CD4-positive, alpha-beta T cell (primary cell): ENCODE measurements around the gene UPF2. TPM values are rescaled to one million over a fixed set of nuclear protein-coding genes. Genes with fewer than 3 reads are reported as not detected.

Source experiments
- ATAC-seq: fragments of 200-7000 bp; cut with Tn5 transposase; one replicate; pipeline ENCODE4 v1.10.0; 2022; ENCODE audit warnings: mild to moderate bottlenecking; ENCODE audit not compliant: poor library complexity
- CTCF ChIA-PET: fragments of 350-600 bp; sonication (Branson Sonifier 250); formaldehyde crosslinking; loops from one replicate; lab custom pipeline; 2021; ENCODE audit warnings: antibody characterized with exemption, inconsistent platforms; lab: Charles Lee
- POLR2A ChIA-PET: fragments of 350-600 bp; sonication (Branson Sonifier 250); formaldehyde crosslinking; loops from one replicate; lab custom pipeline; 2021; ENCODE audit warnings: antibody characterized with exemption, inconsistent platforms; lab: Charles Lee
- DNase-seq, 14 experiments: peaks; one replicate each; pipeline ENCODE4 v3.0.0-alpha.2; 2013 to 2020; ENCODE audit warnings: mixed read lengths in 2 of 14
- H3K27ac ChIP-seq, 2 donors: one replicate each; pipeline versions ENCODE4 v1.5.1 to v1.7.0; 2013; ENCODE audit warnings: low read length in 2 of 2, low read depth in 1 of 2, mild to moderate bottlenecking in 1 of 2
- H3K27me3 ChIP-seq, 2 experiments: 1 replicate in 1 of 2; 2 replicates in 1 of 2; pipeline versions ENCODE4 v1.6.1 to v1.7.0; 2013; ENCODE audit warnings: low read length in 2 of 2, control low read depth in 1 of 2, mild to moderate bottlenecking in 1 of 2, moderate library complexity in 1 of 2; ENCODE audit not compliant: insufficient read depth in 2 of 2, control insufficient read depth in 1 of 2
- H3K36me3 ChIP-seq: one replicate; pipeline ENCODE4 v1.6.1; 2013; ENCODE audit warnings: low read length, control low read depth; ENCODE audit not compliant: insufficient read depth
- H3K4me1 ChIP-seq: one replicate; pipeline ENCODE4 v1.6.1; 2013; ENCODE audit warnings: low read length, control low read depth; ENCODE audit not compliant: insufficient read depth
- H3K4me3 ChIP-seq: one replicate; pipeline ENCODE4 v1.5.1; 2013; ENCODE audit warnings: mild to moderate bottlenecking, low read length, moderate library complexity
- H3K9me3 ChIP-seq, 2 experiments: 1 replicate in 1 of 2; 2 replicates in 1 of 2; pipeline versions ENCODE4 v1.6.1 to v1.7.0; 2013; ENCODE audit warnings: low read length in 2 of 2, mild to moderate bottlenecking in 2 of 2, control low read depth in 1 of 2, moderate library complexity in 1 of 2; ENCODE audit not compliant: control insufficient read depth in 1 of 2, insufficient read depth in 1 of 2
- H3K27ac Mint-ChIP-seq: one replicate; pipeline ENCODE4 v1.8.0; 2020; ENCODE audit warnings: mixed read lengths
- H3K27me3 Mint-ChIP-seq: one replicate; pipeline ENCODE4 v1.8.0; 2021; ENCODE audit warnings: mixed read lengths
- H3K36me3 Mint-ChIP-seq: one replicate; pipeline ENCODE4 v1.8.0; 2021; ENCODE audit warnings: low read depth, mixed read lengths
- H3K4me1 Mint-ChIP-seq: one replicate; pipeline ENCODE4 v1.8.0; 2021; ENCODE audit warnings: low read depth, mixed read lengths
- H3K4me3 Mint-ChIP-seq: one replicate; pipeline ENCODE4 v1.8.0; 2020; ENCODE audit warnings: mild to moderate bottlenecking, mixed read lengths
- H3K9me3 Mint-ChIP-seq: one replicate; pipeline ENCODE4 v1.8.0; 2020; ENCODE audit warnings: mixed read lengths
- intact Hi-C, 2 experiments: fragments of 100-400 bp; cut with DNase I in 1 of 2; cut with micrococcal nuclease in 1 of 2; formaldehyde crosslinking; loops; one replicate each; pipeline versions ENCODE4 v1.15.1 to v1.9.0; 2023 to 2025; cut with DNase I, micrococcal nuclease
- total RNA-seq, 174 experiments: library from RNA in 2 of 174; stranded (reverse) in 2 of 174; gene quantifications; one replicate each; pipeline ENCODE4 v1.2.3 and lab custom pipeline; 2021 to 2026
- TF ChIP-seq, protein P1 (sequence below): fragments of 200-600 bp; IDR thresholded peaks from one replicate; pipeline ENCODE4 v1.8.0; 2022; ENCODE audit warnings: antibody characterized with exemption, mild to moderate bottlenecking

UPF2 gene
- total RNA-seq, 2 experiments from 2014 or later = 14.5 to 15.3 TPM

DNA sequence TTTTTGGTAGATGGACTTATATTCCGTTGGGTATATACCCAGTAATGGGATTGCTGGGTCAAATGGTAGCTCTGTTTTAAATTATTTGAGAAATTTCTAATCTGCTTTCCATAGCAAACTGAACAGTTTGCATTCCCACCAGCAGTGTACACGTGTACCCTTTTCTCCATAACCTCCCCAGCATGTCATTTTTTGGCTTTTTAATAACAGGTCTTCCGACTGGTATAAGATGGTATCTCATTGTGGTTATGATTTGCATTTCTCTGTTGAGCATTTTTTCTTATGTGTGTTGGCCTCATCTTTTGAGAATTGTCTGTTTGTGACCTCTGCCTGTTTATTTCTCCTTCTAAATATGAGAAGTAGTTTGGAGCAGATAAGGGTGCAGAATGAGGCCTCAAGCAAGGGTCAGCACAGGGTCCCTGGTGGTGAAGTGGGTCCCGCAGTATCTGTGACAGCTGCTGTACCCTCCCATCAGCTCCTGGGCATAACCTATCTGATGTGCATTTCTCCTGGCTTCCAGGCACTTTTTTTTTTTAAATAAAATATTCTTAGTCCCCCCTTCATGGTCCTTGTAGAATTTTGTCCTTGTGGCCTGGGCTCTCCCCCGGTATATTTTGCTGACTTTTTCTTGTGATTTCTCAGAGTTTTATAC is 145.9 kb downstream of the UPF2 start:
- no peak overlapping the region for H3K27ac Mint-ChIP-seq
- H3K4me3 Mint-ChIP-seq = no peak overlapping the region
- POLR2A ChIA-PET = no interaction called here
- no peaks in the 10 kb centered on the region for H3K36me3 Mint-ChIP-seq
- H3K27me3 Mint-ChIP-seq = no peaks in the 10 kb centered on the region
- TF ChIP-seq, protein P1, sequence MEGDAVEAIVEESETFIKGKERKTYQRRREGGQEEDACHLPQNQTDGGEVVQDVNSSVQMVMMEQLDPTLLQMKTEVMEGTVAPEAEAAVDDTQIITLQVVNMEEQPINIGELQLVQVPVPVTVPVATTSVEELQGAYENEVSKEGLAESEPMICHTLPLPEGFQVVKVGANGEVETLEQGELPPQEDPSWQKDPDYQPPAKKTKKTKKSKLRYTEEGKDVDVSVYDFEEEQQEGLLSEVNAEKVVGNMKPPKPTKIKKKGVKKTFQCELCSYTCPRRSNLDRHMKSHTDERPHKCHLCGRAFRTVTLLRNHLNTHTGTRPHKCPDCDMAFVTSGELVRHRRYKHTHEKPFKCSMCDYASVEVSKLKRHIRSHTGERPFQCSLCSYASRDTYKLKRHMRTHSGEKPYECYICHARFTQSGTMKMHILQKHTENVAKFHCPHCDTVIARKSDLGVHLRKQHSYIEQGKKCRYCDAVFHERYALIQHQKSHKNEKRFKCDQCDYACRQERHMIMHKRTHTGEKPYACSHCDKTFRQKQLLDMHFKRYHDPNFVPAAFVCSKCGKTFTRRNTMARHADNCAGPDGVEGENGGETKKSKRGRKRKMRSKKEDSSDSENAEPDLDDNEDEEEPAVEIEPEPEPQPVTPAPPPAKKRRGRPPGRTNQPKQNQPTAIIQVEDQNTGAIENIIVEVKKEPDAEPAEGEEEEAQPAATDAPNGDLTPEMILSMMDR = no peak
- ATAC-seq (no peak), DNase-seq (no peak)
- Histone ChIP-seq H3K4me1 (no peaks in the 10 kb centered on the region), H3K9me3 (peaks cover 0 to 14% of the 10 kb centered on the region in 2 experiments), H3K27me3 (no peaks in the 10 kb centered on the region), H3K4me3 (no peak overlapping the region), H3K36me3 (no peaks in the 10 kb centered on the region), H3K27ac (no peak overlapping the region)
- CTCF ChIA-PET = no interaction called here
- H3K9me3 Mint-ChIP-seq = no peaks in the 10 kb centered on the region
- intact Hi-C loops = no loop called here
- H3K4me1 Mint-ChIP-seq = no peaks in the 10 kb centered on the region

DNA sequence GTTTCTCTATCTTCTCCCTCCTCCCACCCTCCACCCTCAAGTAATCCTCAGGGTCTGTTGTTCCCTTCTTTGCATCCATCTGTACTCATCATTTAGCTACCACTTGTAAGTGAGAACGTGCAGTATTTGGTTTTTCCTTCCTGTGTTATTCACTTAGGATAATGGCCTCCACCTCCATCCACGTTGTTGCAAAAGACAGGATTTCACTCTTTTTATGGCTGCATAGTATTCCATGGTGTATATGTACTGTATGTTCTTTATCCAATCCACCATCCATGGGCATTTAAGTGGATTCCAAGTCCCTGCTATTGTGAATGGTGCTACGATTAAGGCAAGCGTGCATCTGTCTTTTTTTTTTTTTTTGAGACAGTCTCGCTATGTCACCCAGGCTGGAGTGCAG is 147.0 kb downstream of the UPF2 start:
- H3K9me3 ChIP-seq = peaks cover 0 to 14% of the 10 kb centered on the region in 2 experiments
- H3K4me3 Mint-ChIP-seq = no peak overlapping the region
- no peak for ATAC-seq
- CTCF ChIA-PET = no interaction called here
- H3K27me3 ChIP-seq = no peaks in the 10 kb centered on the region
- H3K27ac Mint-ChIP-seq = no peak overlapping the region
- POLR2A ChIA-PET = no interaction called here
- no peaks in the 10 kb centered on the region for H3K36me3 Mint-ChIP-seq
- intact Hi-C loops = no loop called here
- H3K9me3 Mint-ChIP-seq = no peaks in the 10 kb centered on the region
- H3K4me3 ChIP-seq = no peak overlapping the region
- no peaks in the 10 kb centered on the region for H3K4me1 ChIP-seq
- DNase-seq = no peak
- TF ChIP-seq, protein P1 = no peak
- H3K27me3 Mint-ChIP-seq = no peaks in the 10 kb centered on the region
- no peaks in the 10 kb centered on the region for H3K36me3 ChIP-seq
- H3K27ac ChIP-seq = no peak overlapping the region
- H3K4me1 Mint-ChIP-seq = no peaks in the 10 kb centered on the region

DNA sequence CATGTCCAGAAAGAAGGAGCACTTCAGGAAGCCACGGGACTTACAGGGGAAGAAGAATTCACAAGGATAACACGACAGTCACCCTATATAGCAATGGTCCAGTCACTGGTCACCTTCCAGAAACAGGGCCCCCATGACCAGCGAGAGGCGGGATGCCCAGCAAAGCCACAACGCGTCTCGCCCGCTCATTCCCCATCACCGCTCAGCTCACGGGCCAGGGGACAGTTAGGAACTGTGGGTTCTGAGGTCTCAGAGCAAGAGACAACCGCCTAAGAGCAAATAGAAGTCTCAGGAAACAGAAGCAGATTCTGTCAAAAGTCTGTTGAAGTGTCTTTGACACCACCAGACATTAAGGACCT is 147.5 kb downstream of the UPF2 start:
- TF ChIP-seq, protein P1 = no peak
- H3K4me1 ChIP-seq = no peaks in the 10 kb centered on the region
- H3K27ac Mint-ChIP-seq = no peak overlapping the region
- no peaks in the 10 kb centered on the region for H3K27me3 ChIP-seq
- H3K4me1 Mint-ChIP-seq = no peaks in the 10 kb centered on the region
- H3K9me3 ChIP-seq = peaks cover 0 to 14% of the 10 kb centered on the region in 2 experiments
- no peak for ATAC-seq
- no peak for DNase-seq
- H3K36me3 Mint-ChIP-seq = no peaks in the 10 kb centered on the region
- no peaks in the 10 kb centered on the region for H3K9me3 Mint-ChIP-seq
- intact Hi-C loops = no loop called here
- no peak overlapping the region for H3K27ac ChIP-seq
- CTCF ChIA-PET = no interaction called here
- POLR2A ChIA-PET = no interaction called here
- no peaks in the 10 kb centered on the region for H3K27me3 Mint-ChIP-seq
- H3K4me3 ChIP-seq = no peak overlapping the region
- H3K36me3 ChIP-seq = no peaks in the 10 kb centered on the region
- no peak overlapping the region for H3K4me3 Mint-ChIP-seq
